Neuronal stem cell (in vitro differentiated cells): ENCODE data around the gene VPS16.

Experiments used
- DNase-seq: peaks from one replicate; pipeline ENCODE4 v3.0.0-alpha.2; 2013; ENCODE audit warnings: low spot score
- H2AFZ ChIP-seq: one replicate; pipeline ENCODE4 v1.6.1; 2013; ENCODE audit warnings: mild to moderate bottlenecking, low read length, inconsistent platforms
- H2AK5ac ChIP-seq: 2 replicates; pipeline ENCODE4 v1.6.1; 2013; ENCODE audit warnings: low read depth, mild to moderate bottlenecking, inconsistent platforms, low read length, moderate library complexity, mixed read lengths
- H2BK120ac ChIP-seq: 2 replicates; pipeline ENCODE4 v1.6.1; 2013; ENCODE audit warnings: low read depth, mild to moderate bottlenecking, inconsistent platforms, low read length, moderate library complexity, mixed read lengths
- H2BK12ac ChIP-seq: one replicate; pipeline ENCODE4 v1.6.1; 2013; ENCODE audit warnings: low read length, inconsistent platforms
- H2BK15ac ChIP-seq: 2 replicates; pipeline ENCODE4 v1.6.1; 2013; ENCODE audit warnings: mild to moderate bottlenecking, low read length, inconsistent platforms, mixed read lengths
- H2BK5ac ChIP-seq: one replicate; pipeline ENCODE4 v1.6.1; 2013; ENCODE audit warnings: inconsistent platforms, mild to moderate bottlenecking, low read length, moderate library complexity
- H3K14ac ChIP-seq: one replicate; pipeline ENCODE4 v1.6.1; 2013; ENCODE audit warnings: low read length, inconsistent platforms
- H3K18ac ChIP-seq: 2 replicates; pipeline ENCODE4 v1.6.1; 2013; ENCODE audit warnings: low read length, inconsistent platforms
- H3K23ac ChIP-seq: 2 replicates; pipeline ENCODE4 v1.6.1; 2013; ENCODE audit warnings: low read depth, mild to moderate bottlenecking, mixed read lengths, low read length, inconsistent platforms; ENCODE audit not compliant: poor library complexity
- H3K27ac ChIP-seq: replicated peaks from 3 replicates; pipeline ENCODE4 v1.5.1; 2013; ENCODE audit warnings: low read length, inconsistent platforms
- H3K27me3 ChIP-seq, 3 experiments: 2 replicates each; pipeline ENCODE4 v1.6.1; 2013; ENCODE audit warnings: low read length in 3 of 3, mild to moderate bottlenecking in 2 of 3, inconsistent platforms in 1 of 3, low read depth in 1 of 3, mixed read lengths in 1 of 3, moderate library complexity in 1 of 3; ENCODE audit not compliant: control insufficient read depth in 3 of 3, insufficient read depth in 3 of 3
- H3K36me3 ChIP-seq, 2 donors: replicated peaks in 1 of 2; 2 replicates each; pipeline ENCODE4 v1.6.1; 2013; ENCODE audit warnings: low read length in 2 of 2; ENCODE audit not compliant: control insufficient read depth in 2 of 2, insufficient read depth in 2 of 2
- H3K4ac ChIP-seq: 2 replicates; pipeline ENCODE4 v1.6.1; 2013; ENCODE audit warnings: inconsistent platforms, mild to moderate bottlenecking, low read length, moderate library complexity
- H3K4me1 ChIP-seq, 2 donors: 1 replicate in 1 of 2; 2 replicates in 1 of 2; pipeline ENCODE4 v1.6.1; 2013; ENCODE audit warnings: low read length in 2 of 2, low read depth in 1 of 2; ENCODE audit not compliant: control insufficient read depth in 2 of 2, insufficient read depth in 1 of 2
- H3K4me2 ChIP-seq: one replicate; pipeline ENCODE4 v1.6.1; 2013; ENCODE audit warnings: mild to moderate bottlenecking, low read length, inconsistent platforms; ENCODE audit not compliant: insufficient read depth, poor library complexity, severe bottlenecking
- H3K4me3 ChIP-seq, 2 donors: 2 replicates each; pipeline ENCODE4 v1.5.1; 2013; ENCODE audit warnings: low read length in 2 of 2, mild to moderate bottlenecking in 2 of 2, inconsistent platforms in 1 of 2, moderate library complexity in 1 of 2
- H3K79me1 ChIP-seq: one replicate; pipeline ENCODE4 v1.6.1; 2013; ENCODE audit warnings: low read depth, mild to moderate bottlenecking, inconsistent platforms, low read length, moderate library complexity
- H3K9ac ChIP-seq: one replicate; pipeline ENCODE4 v1.6.1; 2013; ENCODE audit warnings: mild to moderate bottlenecking, low read depth, low read length, inconsistent platforms; ENCODE audit not compliant: poor library complexity
- H3K9me3 ChIP-seq, 2 donors: replicated peaks in 1 of 2; 2 replicates each; pipeline versions ENCODE3 to v1.6.1; 2013; ENCODE audit warnings: low read length in 2 of 2, mild to moderate bottlenecking in 2 of 2, inconsistent platforms in 1 of 2, low read depth in 1 of 2, mixed read lengths in 1 of 2, moderate library complexity in 1 of 2; ENCODE audit not compliant: control insufficient read depth in 2 of 2, insufficient read depth in 1 of 2
- H4K8ac ChIP-seq: one replicate; pipeline ENCODE4 v1.6.1; 2013; ENCODE audit warnings: low read depth, mild to moderate bottlenecking, inconsistent platforms, low read length, moderate library complexity
- H4K91ac ChIP-seq: one replicate; pipeline ENCODE4 v1.6.1; 2013; ENCODE audit warnings: low read length, low read depth, mild to moderate bottlenecking, inconsistent platforms; ENCODE audit not compliant: poor library complexity
- WGBS, 2 donors: extraction: QIAGEN DNeasy Blood & Tissue Kit; methylation state at CpG; one replicate each; pipeline ENCODE4 v1.1.7; 2013; ENCODE audit warnings: missing lambda C conversion rate in 2 of 2, mixed read lengths in 1 of 2; ENCODE audit not compliant: insufficient read length in 2 of 2, insufficient replicate concordance in 1 of 2; ENCODE audit errors: extremely low coverage in 2 of 2; 5-methylcytosine and 5-hydroxymethylcytosine counted together

Gene VPS16

DNA sequence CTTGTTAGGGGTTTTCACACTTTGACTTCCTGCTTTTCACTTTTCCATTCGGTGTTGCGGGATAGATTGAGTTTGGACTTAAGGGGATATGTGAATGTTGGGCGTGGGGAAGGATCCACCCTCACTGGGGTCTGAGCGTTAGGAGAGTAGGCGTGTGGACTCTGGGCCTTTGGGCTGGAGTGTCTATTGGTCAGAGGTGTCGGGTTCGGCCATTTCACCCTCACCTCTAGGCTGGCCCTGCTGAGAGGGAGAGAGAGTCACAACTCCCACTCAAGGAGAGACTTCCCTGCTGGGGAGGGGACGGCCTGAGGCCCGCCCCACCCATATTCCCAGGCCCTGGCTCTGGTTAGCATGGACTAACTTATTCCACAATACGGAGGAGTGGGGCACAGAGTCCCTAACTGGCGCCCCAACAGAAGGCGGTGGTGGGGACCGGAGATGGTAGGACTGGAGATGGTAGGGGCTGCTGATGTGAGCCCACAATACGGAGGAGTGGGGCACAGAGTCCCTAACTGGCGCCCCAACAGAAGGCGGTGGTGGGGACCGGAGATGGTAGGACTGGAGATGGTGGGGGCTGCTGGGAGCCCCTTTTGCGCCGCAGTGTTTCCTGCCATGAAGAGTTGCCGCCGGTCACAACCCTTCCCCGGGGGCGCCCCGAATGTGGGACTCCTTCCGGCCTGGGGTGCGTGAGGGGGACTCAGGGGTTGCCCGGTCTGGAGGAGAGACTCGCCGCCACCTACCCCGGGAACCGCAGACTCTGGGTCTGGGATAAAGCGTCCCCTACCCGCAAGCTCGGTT lies 31.3 kb downstream of the VPS16 start:
- no peak overlapping the region for H3K27ac ChIP-seq
- peak overlapping the region; percentile 94 for H3K18ac ChIP-seq
- H3K14ac ChIP-seq, result peak overlapping the region; percentile 26
- H3K36me3 ChIP-seq, result peaks cover 3 to 26% of the 10 kb centered on the region in 2 donors
- peak overlapping the region in 1 of 2 donors; percentile 86 for H3K4me3 ChIP-seq
- peak overlapping the region; percentile 93 for H3K4me2 ChIP-seq
- peaks cover 12 to 19% of the 10 kb centered on the region in 2 donors for H3K4me1 ChIP-seq
- no peaks in the 10 kb centered on the region for H3K79me1 ChIP-seq
- no peak for DNase-seq
- no peak overlapping the region for H2AK5ac ChIP-seq
- peak overlapping the region; percentile 32 for H2BK15ac ChIP-seq
- peak overlapping the region; percentile 46 for H3K23ac ChIP-seq
- H2BK5ac ChIP-seq, result no peak overlapping the region
- H2BK120ac ChIP-seq, result peak overlapping the region; percentile 77
- no peak overlapping the region for H2AFZ ChIP-seq
- H3K27me3 ChIP-seq, result peaks cover 0 to 4% (median 0%) of the 10 kb centered on the region in 3 experiments
- no peak overlapping the region for H4K91ac ChIP-seq
- H3K4ac ChIP-seq, result no peak overlapping the region
- H2BK12ac ChIP-seq, result no peak overlapping the region
- peak overlapping the region; percentile 87 for H3K9ac ChIP-seq
- H3K9me3 ChIP-seq, result no peaks in the 10 kb centered on the region
- WGBS, 2 donors, result no CpG with 5 or more reads among the region's 34 CpGs
- H4K8ac ChIP-seq, result peak overlapping the region; percentile 5

DNA sequence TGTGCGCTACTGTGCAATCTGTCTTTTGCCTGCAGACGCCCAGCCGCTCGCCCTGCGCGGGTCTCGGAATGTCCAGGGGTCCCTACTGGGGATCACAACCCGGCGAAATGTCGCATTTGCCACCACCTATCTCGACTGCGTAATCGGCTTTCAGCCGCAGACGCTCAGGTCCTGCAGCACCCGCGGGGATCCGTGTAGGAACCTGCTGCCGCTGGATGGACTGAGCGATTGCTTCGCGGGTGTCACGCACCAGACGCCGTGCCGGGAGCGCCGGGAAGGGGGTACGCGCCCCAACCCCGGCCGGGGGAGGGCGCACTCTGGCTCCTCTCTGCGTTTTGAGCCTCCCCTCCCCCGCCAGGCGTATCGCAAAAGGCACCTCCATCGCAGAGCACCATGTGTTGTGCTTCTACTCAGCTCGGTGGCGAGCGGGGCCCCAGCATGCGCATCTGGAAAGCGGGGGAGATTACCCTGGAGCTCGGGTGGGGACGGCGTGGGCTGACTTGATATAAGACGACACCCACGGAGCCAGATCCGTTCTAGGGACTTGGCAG lies 32.0 kb downstream of the VPS16 start:
- no CpG with 5 or more reads among the region's 49 CpGs for WGBS, 2 donors
- DNase-seq, result peak; percentile 69
- no peaks in the 10 kb centered on the region for H3K9me3 ChIP-seq

GRCh38 chr20:2873010-2873746 lies 32.6 kb downstream of the VPS16 start, which contains the start of gene PTPRA:
TSS of gene PTPRA (plus strand) at chr20:2873481. CDS start at chr20:2964278, 90,797 bp downstream.
- Histone ChIP-seq H2BK12ac (no peak within 1 kb of the TSS), H3K14ac (peak within 1 kb of the TSS; percentile 26), H3K27ac (peak within 1 kb of the TSS; percentile 87)

More for the DNA sequence above, 32.0 kb downstream of the VPS16 start:
- H2BK5ac ChIP-seq, result no peak overlapping the region
- H3K14ac ChIP-seq, result peak overlapping the region; percentile 26
- no peak overlapping the region for H3K27ac ChIP-seq
- peak overlapping the region; percentile 32 for H2BK15ac ChIP-seq
- H2BK12ac ChIP-seq, result no peak overlapping the region
- peak overlapping the region; percentile 46 for H3K23ac ChIP-seq
- H3K4ac ChIP-seq, result no peak overlapping the region
- peak overlapping the region; percentile 77 for H2BK120ac ChIP-seq
- peak overlapping the region; percentile 94 for H3K18ac ChIP-seq
- H2AFZ ChIP-seq, result peak overlapping the region; percentile 84
- no peak overlapping the region for H4K91ac ChIP-seq
- H3K4me1 ChIP-seq, result peaks cover 12 to 19% of the 10 kb centered on the region in 2 donors
- peak overlapping the region; percentile 43 for H4K8ac ChIP-seq
- H3K9ac ChIP-seq, result peak overlapping the region; percentile 87
- peak overlapping the region; percentile 93 for H3K4me2 ChIP-seq
- H3K79me1 ChIP-seq, result no peaks in the 10 kb centered on the region
- H3K4me3 ChIP-seq, result peak overlapping the region; percentile 86 to 95
- H3K36me3 ChIP-seq, result peaks cover 3 to 29% of the 10 kb centered on the region in 2 donors
- H2AK5ac ChIP-seq, result peak overlapping the region; percentile 53
- peaks cover 0 to 4% (median 0%) of the 10 kb centered on the region in 3 experiments for H3K27me3 ChIP-seq

More at GRCh38 chr20:2873010-2873746, 32.6 kb downstream of the VPS16 start, which contains the start of gene PTPRA:
- H2AK5ac ChIP-seq, result peak within 1 kb of the TSS; percentile 53
- H3K4me2 ChIP-seq, result peak within 1 kb of the TSS; percentile 93
- H2BK5ac ChIP-seq, result peak within 1 kb of the TSS; percentile 40
- no peaks in the 10 kb centered on the region for H3K9me3 ChIP-seq
- H3K23ac ChIP-seq, result peak within 1 kb of the TSS; percentile 46
- H2BK120ac ChIP-seq, result peak within 1 kb of the TSS; percentile 77
- H4K8ac ChIP-seq, result peak within 1 kb of the TSS; percentile 43
- peak; percentile 90 for DNase-seq
- H4K91ac ChIP-seq, result no peak within 1 kb of the TSS
- no CpG with 5 or more reads among the region's 83 CpGs for WGBS, 2 donors
- H2AFZ ChIP-seq, result peak within 1 kb of the TSS; percentile 84
- peak within 1 kb of the TSS; percentile 32 for H2BK15ac ChIP-seq
- H3K4ac ChIP-seq, result no peak within 1 kb of the TSS
- peak within 1 kb of the TSS; percentile 94 for H3K18ac ChIP-seq
- peaks cover 12 to 19% of the 10 kb centered on the region in 2 donors for H3K4me1 ChIP-seq
- peaks cover 0 to 4% (median 0%) of the 10 kb centered on the region in 3 experiments for H3K27me3 ChIP-seq
- peak within 1 kb of the TSS; percentile 87 for H3K9ac ChIP-seq
- H3K4me3 ChIP-seq, result peak within 1 kb of the TSS; percentile 86 to 95
- peaks cover 3 to 34% of the 10 kb centered on the region in 2 donors for H3K36me3 ChIP-seq
- peaks cover 1% of the 10 kb centered on the region for H3K79me1 ChIP-seq
